GM21576 (cell line): Measurements from ENCODE around the gene CLIC3.
A peak's percentile ranks its signal among the peaks of the same experiment; 100 is the strongest.
"Not testable (repeated sequence)": the region's sequence is repeated elsewhere in the genome, so short reads cannot be mapped to it uniquely, and the experiment has no call there.

Source experiments
- ATAC-seq: cut with Tn5 transposase; IDR thresholded peaks from one replicate; pipeline ENCODE4 v1.9.1; 2021; ENCODE audit warnings: mild to moderate bottlenecking, moderate library complexity; ENCODE audit not compliant: unreplicated experiment

CLIC3 gene

GRCh38 chr9:137006116-137007003 is 10.0 kb upstream of the CLIC3 start:
- no peak for ATAC-seq

- not testable (repeated sequence) for ATAC-seq
Measured at GRCh38 chr9:137004285-137004684, 7.9 kb upstream of the CLIC3 start.

- no peak for ATAC-seq
Measured at GRCh38 chr9:137002646-137003041, 6.3 kb upstream of the CLIC3 start.

GRCh38 chr9:137001857-137002645 is 5.7 kb upstream of the CLIC3 start:
- ATAC-seq, result no peak

- peak; percentile 60 for ATAC-seq
Measured at GRCh38 chr9:137000177-137000930, 4.0 kb upstream of the CLIC3 start.

GRCh38 chr9:136997830-136998234 is 1.5 kb upstream of the CLIC3 start:
- ATAC-seq, result no peak

- no peak for ATAC-seq
Measured at GRCh38 chr9:136997371-136997770, 1.0 kb upstream of the CLIC3 start.

GRCh38 chr9:136995772-136996311 is 526 bp downstream of the CLIC3 start:
- ATAC-seq, result no peak

GRCh38 chr9:136995362-136995761 is 1.0 kb downstream of the CLIC3 start:
- ATAC-seq, result no peak

GRCh38 chr9:136994888-136995230 is 1.5 kb downstream of the CLIC3 start:
- ATAC-seq, result no peak

- no peak for ATAC-seq
Measured at GRCh38 chr9:136994180-136994887, 2.0 kb downstream of the CLIC3 start.

- ATAC-seq, result no peak
Measured at GRCh38 chr9:136992819-136993369, 3.5 kb downstream of the CLIC3 start.

- peak; percentile 74 for ATAC-seq
Measured at GRCh38 chr9:136991993-136992818, 4.2 kb downstream of the CLIC3 start, which contains the start of gene PAXX. Gene PAXX (plus strand): TSS chr9:136992422. CDS start chr9:136992444, 22 bp downstream.

GRCh38 chr9:136990242-136990911 is 6.0 kb downstream of the CLIC3 start:
- no peak for ATAC-seq

GRCh38 chr9:136988872-136989271 is 7.5 kb downstream of the CLIC3 start:
- no peak for ATAC-seq

- ATAC-seq, result no peak
Measured at GRCh38 chr9:136985853-136986252, 10.5 kb downstream of the CLIC3 start.

GRCh38 chr9:136985027-136985602 is 11.3 kb downstream of the CLIC3 start:
- no peak for ATAC-seq

- ATAC-seq, result no peak
Measured at GRCh38 chr9:136984464-136985026, 11.8 kb downstream of the CLIC3 start.
